Measurements from ENCODE around the gene VPS13D. TPM values are rescaled to one million over a fixed set of nuclear protein-coding genes. Genes with fewer than 3 reads are reported as not detected.

Gene VPS13D
- polyA plus RNA-seq, 1 experiment = 22.3 TPM

DNA sequence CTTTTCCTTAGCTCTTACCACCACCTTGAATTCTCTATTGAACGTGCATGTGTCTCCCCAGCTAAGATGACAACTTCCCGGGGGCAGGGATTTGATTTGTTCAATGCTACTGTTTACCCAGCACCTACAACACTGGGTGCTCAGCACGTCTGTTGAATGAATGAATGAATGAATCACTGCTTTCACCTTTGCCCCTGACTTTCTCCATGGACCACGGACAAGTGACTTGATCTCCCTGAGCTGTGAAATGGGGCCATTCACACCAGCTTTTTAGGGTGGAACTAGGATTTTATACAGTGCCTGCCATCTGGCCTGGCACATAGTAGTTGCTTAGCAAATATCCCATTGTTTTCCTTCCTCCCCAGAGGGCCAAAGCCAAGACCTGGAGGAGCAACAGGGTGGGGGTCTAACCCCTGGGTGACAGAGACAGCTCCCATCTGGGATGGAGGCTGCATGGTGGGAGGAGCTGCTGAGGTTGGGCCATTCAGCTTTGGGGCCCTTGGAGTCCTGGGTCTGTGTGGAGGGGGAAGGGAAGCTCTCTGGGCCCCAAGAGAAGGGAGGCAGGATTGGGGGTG, 47.3 kb upstream of the VPS13D start:
- ChIA-PET CTCF (interaction anchor here (0.5 to 2.9 kb wide), 6 partner anchors 8 to 58 kb away, joined by 3 to 15 read pairs (median 3); no protein-coding TSS in a partner anchor), POLR2A (no interaction called here)
- TF ChIP-seq, protein P1, sequence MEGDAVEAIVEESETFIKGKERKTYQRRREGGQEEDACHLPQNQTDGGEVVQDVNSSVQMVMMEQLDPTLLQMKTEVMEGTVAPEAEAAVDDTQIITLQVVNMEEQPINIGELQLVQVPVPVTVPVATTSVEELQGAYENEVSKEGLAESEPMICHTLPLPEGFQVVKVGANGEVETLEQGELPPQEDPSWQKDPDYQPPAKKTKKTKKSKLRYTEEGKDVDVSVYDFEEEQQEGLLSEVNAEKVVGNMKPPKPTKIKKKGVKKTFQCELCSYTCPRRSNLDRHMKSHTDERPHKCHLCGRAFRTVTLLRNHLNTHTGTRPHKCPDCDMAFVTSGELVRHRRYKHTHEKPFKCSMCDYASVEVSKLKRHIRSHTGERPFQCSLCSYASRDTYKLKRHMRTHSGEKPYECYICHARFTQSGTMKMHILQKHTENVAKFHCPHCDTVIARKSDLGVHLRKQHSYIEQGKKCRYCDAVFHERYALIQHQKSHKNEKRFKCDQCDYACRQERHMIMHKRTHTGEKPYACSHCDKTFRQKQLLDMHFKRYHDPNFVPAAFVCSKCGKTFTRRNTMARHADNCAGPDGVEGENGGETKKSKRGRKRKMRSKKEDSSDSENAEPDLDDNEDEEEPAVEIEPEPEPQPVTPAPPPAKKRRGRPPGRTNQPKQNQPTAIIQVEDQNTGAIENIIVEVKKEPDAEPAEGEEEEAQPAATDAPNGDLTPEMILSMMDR (IDR thresholded peaks at IDR 0.05; ENCODE audit: insufficient read depth, low read depth, low read length) = no peak
- DNase-seq (ENCODE audit: low read depth) = no peak
- H3K27me3 ChIP-seq (ENCODE audit: control insufficient read depth, insufficient read depth, low read length) = no peaks in the 10 kb centered on the region; the same call in 1 of the 2 replicates
- H3K4me3 ChIP-seq (ENCODE audit: low read depth, low read length) = no peak overlapping the region
- H3K36me3 ChIP-seq (ENCODE audit: control insufficient read depth, insufficient read depth, low read length) = no peaks in the 10 kb centered on the region

DNA sequence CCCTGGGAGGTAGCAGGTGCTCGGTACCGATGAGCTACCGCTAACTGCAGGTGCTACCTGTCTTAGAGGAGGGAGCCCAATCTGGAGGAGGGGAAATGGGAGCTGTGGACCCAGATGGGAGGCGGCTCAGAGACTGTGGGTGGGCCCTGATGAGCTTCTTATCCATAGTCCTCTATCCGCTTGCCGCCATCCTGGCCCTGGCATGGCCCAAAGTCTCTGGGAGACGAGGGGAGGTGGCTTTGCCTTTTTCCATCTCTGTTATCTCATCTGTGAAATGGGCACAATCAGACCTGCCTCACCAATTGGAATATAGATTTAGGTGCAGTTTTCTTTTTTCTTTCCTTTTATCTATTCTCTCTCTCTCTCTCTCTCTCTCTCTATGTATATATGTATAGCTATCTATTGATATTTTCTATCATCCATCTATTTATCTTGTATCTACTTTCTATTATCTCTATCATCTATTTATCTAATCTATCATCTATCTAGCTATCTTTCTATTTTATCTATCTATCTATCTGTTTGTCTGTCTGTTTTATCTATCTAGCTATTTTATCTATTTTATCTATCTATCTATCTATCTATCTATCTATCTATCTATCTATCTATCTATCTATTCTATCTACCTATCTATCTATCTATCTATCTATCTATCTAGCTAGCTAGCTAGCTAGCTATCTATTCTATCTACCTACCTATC, 46.6 kb upstream of the VPS13D start:
- H3K36me3 ChIP-seq (ENCODE audit: control insufficient read depth, insufficient read depth, low read length) = no peaks in the 10 kb centered on the region
- CTCF ChIA-PET = interaction anchor here (0.5 to 2.9 kb wide), 8 partner anchors 8 to 1056 kb away, joined by 3 to 15 read pairs (median 3); no protein-coding TSS in a partner anchor
- TF ChIP-seq, protein P1 (IDR thresholded peaks at IDR 0.05; ENCODE audit: insufficient read depth, low read depth, low read length) = no peak
- POLR2A ChIA-PET = no interaction called here
- peaks cover 2% of the 10 kb centered on the region for H3K27me3 ChIP-seq (ENCODE audit: control insufficient read depth, insufficient read depth, low read length)
- H3K4me3 ChIP-seq (ENCODE audit: low read depth, low read length) = no peak overlapping the region
- no peak for DNase-seq (ENCODE audit: low read depth)

DNA sequence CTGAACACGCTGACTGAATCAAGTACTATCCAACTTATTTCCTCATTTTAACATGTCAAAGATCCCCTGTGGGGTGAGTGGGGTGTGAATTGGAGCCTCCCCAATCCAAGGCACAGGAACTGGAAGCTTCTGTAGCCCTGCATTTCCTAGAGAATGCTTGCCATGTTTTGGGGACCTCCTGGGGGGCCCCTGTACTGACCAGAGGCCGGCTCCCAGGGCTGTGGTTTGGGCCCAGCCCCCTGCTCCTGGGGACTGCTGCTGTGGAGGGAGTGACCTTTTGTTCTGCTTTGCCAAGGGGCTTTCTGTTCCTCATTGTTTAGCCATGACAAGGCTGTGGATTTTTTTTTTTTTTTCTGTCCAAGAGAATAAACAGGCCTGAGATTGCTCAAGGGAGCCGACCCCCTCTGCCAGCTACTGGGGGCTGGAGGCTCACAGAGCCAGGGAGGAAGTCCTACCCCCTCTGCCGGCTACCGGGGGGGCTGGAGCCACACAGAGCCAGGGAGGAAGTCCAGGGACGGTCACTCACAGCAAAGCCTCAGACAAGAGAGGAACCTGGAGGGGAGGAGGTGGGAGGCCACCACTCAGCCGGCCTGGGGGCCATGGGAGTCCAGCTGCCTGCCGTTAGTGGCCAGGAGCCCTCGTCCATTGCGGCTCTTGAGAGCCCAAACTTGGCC, 45.7 kb upstream of the VPS13D start:
- CTCF ChIA-PET = interaction anchor here (0.6 to 2.9 kb wide), 5 partner anchors 9 to 1057 kb away, joined by 3 to 15 read pairs (median 5); no protein-coding TSS in a partner anchor

DNA sequence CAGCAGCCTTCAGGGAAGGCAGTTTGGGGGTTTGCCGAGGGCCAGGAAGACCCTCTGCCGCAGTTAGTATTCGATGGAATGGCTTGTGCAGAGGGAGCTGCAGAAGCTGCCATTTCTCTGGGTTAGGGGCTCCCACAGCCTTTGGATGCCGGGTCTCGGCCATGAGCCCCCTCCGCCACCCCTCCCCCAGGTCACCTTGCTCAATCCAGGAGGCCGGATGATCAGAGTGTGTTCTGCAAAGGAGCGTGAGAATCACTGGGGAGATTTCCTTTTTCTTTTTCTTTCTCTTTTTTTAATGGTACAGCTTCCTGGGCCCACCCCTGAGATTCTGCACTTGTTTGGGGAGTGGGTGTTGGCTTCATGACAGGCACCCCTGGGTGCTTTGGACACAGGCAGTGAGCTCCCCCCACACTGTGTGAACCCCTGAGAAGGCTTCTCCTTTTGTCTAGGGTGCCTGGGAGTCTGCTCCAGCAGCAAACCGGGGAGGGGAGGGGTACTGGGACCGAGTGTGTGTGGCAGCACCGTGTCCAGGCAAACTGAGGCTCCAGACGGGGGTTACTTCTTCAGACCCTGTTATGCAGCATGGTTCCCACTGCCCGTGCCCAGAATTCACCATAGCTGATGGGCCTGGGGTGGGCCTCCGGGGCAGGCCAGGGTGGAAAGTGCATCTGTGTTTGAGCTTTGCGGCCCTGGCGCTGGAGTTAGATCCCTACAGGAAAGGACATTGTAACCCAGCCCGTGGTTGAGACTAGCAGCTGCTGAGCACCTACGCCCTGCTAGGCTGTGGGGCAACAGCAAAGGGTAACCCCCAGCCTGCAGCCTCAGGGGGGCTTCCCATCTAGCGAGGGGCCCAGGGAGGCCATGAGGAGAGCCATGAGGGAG, 44.6 kb upstream of the VPS13D start:
- Histone ChIP-seq H3K4me3 (ENCODE audit: low read depth, low read length) (no peak overlapping the region), H3K36me3 (ENCODE audit: control insufficient read depth, insufficient read depth, low read length) (no peaks in the 10 kb centered on the region), H3K27me3 (ENCODE audit: control insufficient read depth, insufficient read depth, low read length) (peaks cover 7% of the 10 kb centered on the region)
- no peak for DNase-seq (ENCODE audit: low read depth)
- TF ChIP-seq, protein P1 (IDR thresholded peaks at IDR 0.05; ENCODE audit: insufficient read depth, low read depth, low read length) = no peak
- POLR2A ChIA-PET = no interaction called here
- CTCF ChIA-PET = interaction anchor here (0.6 to 2.9 kb wide), 4 partner anchors 23 to 1148 kb away, joined by 3 to 16 read pairs (median 9); no protein-coding TSS in a partner anchor

More for the DNA sequence above, 45.7 kb upstream of the VPS13D start:
- TF ChIP-seq, protein P1 (IDR thresholded peaks at IDR 0.05; ENCODE audit: insufficient read depth, low read depth, low read length) = peak; percentile 42
- POLR2A ChIA-PET = no interaction called here
- Histone ChIP-seq H3K27me3 (ENCODE audit: control insufficient read depth, insufficient read depth, low read length) (peaks cover 5% of the 10 kb centered on the region), H3K4me3 (ENCODE audit: low read depth, low read length) (no peak overlapping the region), H3K36me3 (ENCODE audit: control insufficient read depth, insufficient read depth, low read length) (no peaks in the 10 kb centered on the region)
- no peak for DNase-seq (ENCODE audit: low read depth)
